HG03457 (cell line): Measurements from ENCODE around the gene LGALS7B.
"Not testable (repeated sequence)": the region's sequence is repeated elsewhere in the genome, so short reads cannot be mapped to it uniquely, and the experiment has no call there.

ENCODE experiments used
- ATAC-seq: cut with Tn5 transposase; IDR thresholded peaks from one replicate; pipeline ENCODE4 v1.9.1; 2021; ENCODE audit warnings: moderate number of reproducible peaks; ENCODE audit not compliant: unreplicated experiment

Gene LGALS7B

DNA sequence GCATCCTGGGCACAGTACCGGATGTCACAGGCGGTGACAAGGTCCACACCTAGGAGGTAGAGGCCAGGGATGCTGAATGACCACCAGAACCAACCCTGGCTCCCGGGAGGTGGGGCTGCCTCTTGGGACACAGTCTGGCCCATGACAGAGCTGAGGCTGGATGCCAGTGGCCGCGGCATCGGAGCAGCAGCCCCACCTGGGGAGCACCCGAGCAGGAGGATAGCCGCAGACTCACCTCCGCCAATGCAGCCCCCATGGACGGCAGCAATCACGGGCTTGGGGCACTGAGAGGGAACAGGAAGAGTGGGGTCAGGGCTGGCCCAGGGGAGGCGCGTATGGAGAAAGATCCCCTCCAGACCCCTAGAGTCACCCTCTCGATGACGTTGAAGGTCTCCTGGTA is 28.1 kb downstream of the LGALS7B start:
- no peak for ATAC-seq

DNA sequence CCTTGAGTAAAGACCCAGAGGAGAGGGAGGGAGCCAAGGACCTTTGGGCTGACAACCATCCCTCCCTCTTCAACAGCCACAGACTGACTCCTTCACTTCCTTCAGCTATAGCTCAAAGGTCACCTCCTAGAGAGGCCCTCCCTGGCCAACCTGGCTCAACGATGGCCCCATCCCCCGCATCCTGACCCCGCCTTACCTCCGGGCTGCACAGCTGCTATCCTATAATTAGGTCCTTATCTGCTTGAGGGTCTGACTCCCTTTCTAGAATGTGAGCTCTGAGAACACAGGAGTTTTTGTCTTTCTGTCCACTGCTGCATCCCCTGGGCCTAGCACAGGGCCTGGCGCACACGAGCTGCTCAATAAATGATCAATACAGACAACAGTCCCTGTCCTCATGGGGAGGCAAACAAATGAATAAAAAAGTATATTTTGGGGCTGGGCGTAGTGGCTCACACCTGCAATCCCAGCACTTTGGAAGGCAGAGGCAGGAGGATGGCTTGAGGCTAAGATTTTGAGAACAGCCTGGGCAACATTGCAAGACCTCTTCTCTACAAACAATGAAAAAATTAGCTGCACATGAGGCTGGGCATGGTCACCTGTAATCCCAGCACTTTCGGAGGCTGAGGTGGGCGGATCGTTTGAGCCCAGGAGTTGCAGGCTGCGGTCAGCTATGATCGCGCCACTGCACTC is 30.4 kb downstream of the LGALS7B start:
- ATAC-seq: no peak

DNA sequence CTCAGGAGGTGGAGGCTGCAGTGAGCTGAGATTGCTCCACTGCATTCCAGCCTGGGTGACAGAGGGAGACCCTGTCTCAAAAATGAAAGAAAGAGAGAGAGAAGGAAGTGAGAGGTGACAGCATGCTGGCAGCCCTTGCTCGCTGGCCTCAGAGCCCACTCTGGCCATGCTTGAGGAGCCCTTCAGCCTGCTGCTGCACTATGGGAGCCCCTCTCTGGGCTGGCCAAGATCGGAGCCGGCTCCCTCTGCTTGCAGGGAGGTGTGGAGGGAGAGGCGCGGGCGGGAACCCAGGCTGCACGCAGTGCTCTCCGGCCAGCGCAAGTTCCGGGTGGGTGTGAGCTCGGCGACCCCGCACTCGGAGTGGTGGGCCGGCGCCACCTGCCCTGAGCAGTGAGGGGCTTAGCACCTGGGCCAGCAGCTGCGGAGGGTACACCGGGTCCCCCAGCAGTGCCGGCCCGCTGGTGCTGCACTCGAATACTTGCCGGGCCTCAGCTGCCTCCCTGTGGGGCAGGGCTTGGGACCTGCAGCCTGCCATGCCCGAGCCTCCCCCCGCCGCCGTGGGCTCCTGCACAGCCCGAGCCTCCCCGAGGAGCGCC is 32.3 kb downstream of the LGALS7B start:
- not testable (repeated sequence) for ATAC-seq

GRCh38 chr19:38825936-38826335 is 36.9 kb downstream of the LGALS7B start:
- ATAC-seq: not testable (repeated sequence)

GRCh38 chr19:38826856-38827551 is 38.0 kb downstream of the LGALS7B start:
- ATAC-seq: no peak

DNA sequence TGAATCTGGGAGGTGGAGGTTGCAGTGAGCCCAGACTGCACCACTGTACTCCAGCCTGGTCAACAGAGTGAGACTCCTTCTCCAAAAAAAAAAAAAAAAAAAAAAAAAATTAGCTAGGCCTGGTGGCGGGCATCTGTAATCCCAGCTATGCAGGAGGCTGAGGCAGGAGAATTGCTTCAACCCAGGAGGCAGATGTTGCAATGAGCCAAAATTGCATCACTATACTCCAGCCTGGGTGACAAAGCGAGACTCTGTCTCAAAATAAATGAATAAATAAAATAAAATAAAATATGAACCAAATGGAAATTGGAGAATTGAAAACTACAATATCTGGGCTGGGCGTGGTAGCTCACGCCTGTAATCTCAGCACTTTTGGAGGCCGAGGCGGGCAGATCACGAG is 40.2 kb downstream of the LGALS7B start:
- ATAC-seq: not testable (repeated sequence)

GRCh38 chr19:38830039-38830733 is 41.2 kb downstream of the LGALS7B start:
- no peak for ATAC-seq

GRCh38 chr19:38831142-38831605 is 42.2 kb downstream of the LGALS7B start:
- peak; percentile 31 for ATAC-seq

- ATAC-seq: no peak
Observed at GRCh38 chr19:38833092-38833425, 44.1 kb downstream of the LGALS7B start.

DNA sequence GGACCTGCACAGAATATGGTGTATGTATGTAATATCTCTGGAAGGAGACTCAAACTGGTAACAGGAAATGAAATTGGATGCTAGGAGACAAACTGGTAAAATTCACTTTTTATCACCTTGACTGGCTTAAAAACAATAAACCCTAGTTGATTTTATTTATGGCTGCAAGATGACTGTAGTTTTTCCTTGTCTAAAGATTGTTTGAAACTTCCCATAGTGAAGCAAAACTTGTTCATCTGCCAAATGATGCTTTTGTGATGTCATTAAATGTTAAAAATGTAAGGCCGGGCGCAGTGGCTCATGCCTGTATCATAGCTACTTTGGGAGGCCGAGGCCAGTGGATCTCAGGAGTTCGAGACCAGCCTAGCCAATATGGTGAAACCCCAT is 45.1 kb downstream of the LGALS7B start:
- no peak for ATAC-seq

- no peak for ATAC-seq
Observed at GRCh38 chr19:38834590-38834989, 45.6 kb downstream of the LGALS7B start.

- ATAC-seq: no peak
Observed at GRCh38 chr19:38836159-38836982, 47.4 kb downstream of the LGALS7B start.

DNA sequence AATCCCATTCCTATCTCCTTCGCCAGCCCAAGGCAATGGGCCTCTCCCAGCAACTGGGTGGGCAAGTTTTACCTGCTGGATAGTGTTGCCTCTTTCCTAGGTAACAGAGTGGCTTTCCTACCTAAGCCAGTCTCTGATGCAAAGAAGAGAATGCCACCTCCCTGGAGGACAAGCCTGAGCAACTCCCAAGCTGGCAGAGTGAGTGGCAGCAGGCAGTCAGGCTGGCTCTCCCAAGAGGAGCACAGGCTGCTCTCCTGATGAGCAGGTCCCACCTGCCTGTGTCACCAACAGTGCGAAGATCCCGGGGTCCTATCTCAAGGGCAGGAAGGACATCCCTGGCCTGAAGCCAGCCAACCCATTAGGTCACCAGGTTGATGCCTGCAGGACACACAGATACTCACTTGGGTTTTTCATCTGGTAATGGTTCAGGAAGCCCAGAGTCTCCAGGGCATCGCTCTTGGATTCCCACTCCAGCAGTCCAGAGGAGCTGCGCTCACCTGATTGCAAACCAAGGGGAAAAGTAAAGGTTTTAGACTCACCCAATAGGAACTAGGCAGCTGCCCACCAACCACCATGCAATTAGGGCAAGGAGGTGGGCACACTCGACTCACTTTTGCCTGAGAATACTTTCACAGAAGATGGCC is 48.1 kb downstream of the LGALS7B start:
- ATAC-seq: no peak

DNA sequence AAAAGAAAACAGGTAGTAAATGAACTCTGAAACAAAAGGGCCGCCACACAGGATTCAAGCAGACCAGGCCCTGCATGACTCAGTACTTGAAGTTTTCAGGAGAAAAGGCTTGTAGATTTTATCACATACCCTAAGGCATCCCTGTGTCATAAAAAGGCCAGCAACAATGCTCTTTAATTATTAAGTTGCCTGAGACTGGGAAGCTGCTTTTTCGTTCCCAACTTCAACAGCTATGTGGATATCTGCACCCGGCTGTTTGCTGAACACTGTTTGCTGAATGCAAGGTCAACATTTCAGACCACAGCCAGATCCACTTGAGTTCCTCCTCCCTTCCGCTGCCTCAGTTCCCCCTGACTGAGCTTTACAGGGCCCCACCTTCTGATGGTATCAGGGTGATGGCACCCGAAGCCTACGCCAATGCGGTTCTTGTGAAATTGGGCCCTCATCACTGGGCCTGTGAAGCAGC is 48.7 kb downstream of the LGALS7B start:
- no peak for ATAC-seq

DNA sequence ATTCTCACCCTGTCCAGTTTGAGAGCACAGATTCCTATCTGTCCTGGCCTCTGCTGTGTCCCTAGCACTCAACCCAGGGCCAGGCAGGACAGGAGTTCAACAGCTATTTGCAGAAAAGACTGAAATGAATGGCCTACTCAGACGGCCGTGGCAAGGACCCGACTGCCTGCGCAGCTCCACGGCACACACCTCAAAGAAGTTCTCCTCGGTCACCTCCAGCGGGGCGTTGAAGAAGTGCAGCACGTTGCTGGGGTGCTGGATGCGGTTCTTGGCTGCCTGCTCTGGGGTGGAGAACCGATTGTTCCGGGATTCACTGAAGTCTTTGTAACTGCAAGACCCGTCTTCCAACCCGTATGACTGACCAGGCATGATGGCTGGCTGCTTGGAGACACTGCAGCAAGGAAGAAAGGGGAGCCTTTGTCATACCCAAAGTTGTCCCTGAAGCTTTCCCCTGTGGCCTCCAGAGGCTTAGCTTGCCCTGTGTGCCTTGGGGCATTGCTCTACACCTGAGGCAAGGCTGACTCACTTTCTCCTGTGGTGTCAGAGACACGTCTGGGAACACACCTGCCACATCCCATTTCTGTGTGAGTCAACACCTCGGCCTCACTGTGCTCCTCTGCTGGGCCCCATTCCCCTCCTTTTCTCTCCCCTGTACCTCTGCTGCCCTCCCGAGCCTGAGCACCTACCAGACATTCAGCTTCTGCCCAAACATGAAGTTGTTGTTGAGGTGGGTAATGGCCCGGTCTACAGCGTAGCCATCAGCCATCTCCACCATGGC is 49.4 kb downstream of the LGALS7B start:
- ATAC-seq: no peak

GRCh38 chr19:38838986-38839761 is 50.2 kb downstream of the LGALS7B start:
- no peak for ATAC-seq

DNA sequence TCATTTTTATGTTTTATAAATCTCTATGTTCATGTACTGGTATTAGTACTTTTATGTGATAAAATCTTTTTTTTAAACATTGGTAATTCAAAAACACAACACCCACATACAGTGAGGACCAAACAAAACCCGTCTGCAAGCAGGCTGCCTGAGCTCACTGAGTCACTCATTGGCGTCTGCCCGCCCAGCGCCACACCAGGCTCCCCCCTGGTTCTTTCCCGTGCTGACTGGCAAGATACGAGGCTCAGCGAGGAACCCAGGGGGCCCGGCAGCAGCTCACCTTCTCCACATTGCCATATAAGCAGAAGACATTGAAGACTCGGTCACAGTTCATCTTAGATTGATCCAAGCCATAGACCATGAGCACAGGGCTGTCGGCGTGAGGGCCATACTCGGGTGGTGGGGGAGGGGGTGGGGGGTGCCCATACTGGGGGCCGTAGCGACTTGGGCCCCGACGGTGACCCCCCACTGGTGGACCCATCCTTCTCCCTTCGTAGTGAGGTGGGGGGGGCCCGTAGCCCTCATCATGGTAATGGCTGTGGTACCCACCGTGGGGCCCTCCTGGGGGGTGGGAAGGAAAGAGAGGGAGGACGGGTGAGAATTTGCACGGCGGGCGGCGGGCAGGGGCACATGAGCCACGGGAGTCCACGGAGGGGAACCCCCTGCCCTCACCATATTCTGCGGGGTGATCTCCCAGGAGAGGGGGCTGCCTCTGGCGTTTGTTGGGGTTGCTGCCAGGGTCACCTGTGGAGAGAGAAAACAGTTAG is 51.0 kb downstream of the LGALS7B start:
- ATAC-seq: no peak

DNA sequence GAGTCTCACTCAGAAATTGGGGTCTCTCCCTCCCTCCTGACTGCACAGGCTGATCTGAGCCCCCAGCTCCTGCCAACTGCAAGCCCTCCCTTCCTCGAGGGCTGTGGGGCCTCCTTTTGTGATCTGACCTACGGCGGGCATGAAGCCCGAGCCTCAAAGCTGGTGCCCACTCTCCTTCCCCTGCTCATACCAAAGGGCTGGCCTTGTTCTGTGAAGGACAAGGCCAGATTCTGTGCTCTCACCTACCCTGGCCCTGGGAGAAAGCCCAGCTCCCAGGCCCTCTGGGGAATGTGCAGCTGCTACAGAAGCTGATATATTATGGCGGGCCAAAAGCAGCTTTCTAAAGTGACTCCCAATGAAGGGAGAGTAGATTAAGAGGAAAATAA is 51.6 kb downstream of the LGALS7B start:
- ATAC-seq: no peak
